Measurements from ENCODE around the gene CEBPA.

The CEBPA gene

DNA sequence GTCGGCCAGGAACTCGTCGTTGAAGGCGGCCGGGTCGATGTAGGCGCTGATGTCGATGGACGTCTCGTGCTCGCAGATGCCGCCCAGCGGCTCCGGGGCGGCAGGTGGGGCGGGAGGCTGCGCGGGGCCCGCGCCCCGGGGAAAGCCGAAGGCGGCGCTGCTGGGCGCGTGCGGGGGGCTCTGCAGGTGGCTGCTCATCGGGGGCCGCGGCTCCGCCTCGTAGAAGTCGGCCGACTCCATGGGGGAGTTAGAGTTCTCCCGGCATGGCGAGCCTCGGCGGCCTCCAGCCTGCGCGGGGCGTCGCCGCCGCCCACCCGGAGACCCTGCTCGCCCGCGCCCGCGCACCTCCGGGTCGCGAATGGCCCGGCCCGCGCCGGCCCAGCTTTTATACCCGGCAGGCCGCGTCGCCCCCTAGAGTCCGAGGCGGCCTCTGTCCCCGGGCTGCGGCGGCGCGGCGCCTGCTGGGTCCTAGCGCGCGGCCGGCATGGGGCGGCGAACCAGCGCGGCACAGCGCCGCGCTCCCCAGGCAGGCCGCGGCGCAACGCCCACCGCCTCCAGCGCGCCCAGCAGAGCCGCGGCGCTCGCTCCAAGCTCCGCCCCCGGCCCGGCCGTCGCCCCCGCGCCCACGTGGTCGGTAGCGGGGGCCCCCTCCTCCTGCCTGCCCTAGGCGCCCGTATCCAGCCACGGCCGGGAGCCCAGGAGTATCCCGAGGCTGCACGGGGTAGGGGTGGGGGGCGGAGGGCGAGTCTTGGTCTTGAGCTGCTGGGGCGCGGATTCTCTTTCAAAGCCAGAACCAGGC lies at the start of gene CEBPA:
TSS of gene CEBPA (minus strand) at position 360 of the 799 bp plus-strand sequence. CDS start at position 240, 120 bp downstream.
- H3K27me3 Mint-ChIP-seq: no peaks in the 10 kb centered on the region

DNA sequence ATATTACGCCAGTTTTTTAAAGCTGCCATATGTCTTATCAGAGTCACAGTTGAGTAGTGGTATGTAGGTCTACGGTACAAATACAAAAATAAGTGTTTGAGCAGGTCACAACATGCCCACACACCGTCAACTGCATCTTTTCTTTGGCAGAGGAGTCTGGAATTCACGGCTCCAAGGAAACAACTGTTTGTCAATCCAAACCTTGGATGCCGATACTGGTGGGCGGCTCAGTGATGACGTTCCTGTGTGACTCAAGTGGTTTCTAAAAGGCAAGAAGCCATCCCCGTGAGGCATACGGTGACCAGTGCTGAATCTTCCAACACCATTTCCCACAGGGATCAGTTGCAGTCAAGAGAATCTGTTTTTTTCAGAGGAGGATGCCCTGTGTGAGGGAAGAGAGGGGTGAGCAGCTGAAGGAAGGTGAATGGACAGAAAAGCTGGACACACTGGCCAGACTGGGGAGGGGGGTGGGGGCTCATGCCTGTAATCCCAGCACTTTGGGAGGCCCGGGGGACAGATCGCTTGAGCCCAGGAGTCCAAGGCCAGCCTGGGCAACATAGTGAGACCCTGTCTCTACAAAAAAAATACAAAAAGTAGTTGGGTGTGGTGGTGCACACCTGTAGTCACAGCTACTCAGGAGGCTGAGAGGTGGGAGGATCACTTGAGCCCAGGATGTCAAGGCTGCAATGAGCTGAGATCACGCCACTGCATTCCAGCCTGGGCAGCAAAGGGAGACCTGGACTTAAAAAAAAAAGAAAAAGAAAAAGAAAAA lies 48.4 kb upstream of the CEBPA start:
- Mint-ChIP-seq H3K27ac (no peak overlapping the region), H3K27me3 (peaks cover 17% of the 10 kb centered on the region), H3K4me3 (no peak overlapping the region), H3K4me1 (ENCODE audit: low read depth) (no peaks in the 10 kb centered on the region), H3K36me3 (ENCODE audit: low read depth) (peaks cover 5% of the 10 kb centered on the region), H3K9me3 (peaks cover 9% of the 10 kb centered on the region)
- intact Hi-C loops (cut with micrococcal nuclease): no loop called here

More for the DNA sequence above, at the start of gene CEBPA:
- intact Hi-C loops (cut with micrococcal nuclease): loop anchor here (1.0 to 5.0 kb wide), 5 partner anchors 55 to 125 kb away; partner anchors contain the start of gene CEBPG
- no peaks in the 10 kb centered on the region for H3K9me3 Mint-ChIP-seq
- peak within 1 kb of the TSS; percentile 97 for H3K4me3 Mint-ChIP-seq
- H3K4me1 Mint-ChIP-seq (ENCODE audit: low read depth): peaks cover 52% of the 10 kb centered on the region
- H3K36me3 Mint-ChIP-seq (ENCODE audit: low read depth): peaks cover 41% of the 10 kb centered on the region
- H3K27ac Mint-ChIP-seq: peak within 1 kb of the TSS; percentile 93

DNA sequence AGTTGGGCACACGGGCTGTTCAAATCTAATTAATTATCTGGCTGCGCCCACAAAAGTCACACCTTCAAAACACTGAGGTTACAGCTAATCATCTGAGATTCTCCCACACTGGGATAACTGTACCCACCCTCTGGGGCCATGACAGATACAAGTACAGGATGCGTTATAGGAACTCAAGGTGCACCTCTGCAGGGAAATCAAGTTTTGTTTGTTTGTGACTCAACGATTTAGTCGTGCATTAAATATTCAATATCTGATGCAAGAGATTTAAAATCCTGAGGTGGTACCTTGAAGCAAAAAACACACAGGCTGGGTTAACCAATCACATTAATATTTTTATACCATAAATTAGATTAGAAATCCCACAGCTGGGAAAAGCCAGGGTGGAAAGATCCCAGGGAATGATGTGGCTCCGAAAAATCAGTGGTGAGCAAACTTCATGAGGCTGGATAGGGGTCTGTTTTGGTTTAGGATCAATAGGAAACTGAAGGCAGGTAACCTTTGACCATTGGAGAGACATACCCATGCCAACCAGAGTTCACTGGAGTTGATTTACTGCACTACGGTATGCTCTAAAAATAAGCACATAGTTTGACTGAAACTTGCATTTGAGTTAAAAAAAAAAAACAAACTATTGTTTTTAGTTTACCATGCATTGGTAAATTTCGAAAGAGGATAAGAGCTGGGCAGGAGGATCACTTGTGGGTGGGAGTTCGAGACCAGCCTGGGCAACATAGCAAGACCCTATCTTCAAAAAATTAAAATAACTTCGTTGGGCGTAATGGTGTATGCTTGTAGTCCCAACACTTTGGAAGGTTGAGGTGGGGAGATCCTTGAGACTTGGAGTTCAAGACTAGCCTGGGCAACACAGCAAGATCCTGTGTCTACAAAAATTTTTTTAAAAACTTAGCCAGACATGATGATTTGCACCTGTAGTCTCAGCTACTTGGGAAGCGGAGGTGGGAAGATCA lies 47.3 kb upstream of the CEBPA start:
- H3K9me3 Mint-ChIP-seq: no peaks in the 10 kb centered on the region
- intact Hi-C loops (cut with micrococcal nuclease): no loop called here
- H3K4me3 Mint-ChIP-seq: no peak overlapping the region
- H3K36me3 Mint-ChIP-seq (ENCODE audit: low read depth): no peaks in the 10 kb centered on the region
- H3K27ac Mint-ChIP-seq: no peak overlapping the region
- H3K27me3 Mint-ChIP-seq: peaks cover 17% of the 10 kb centered on the region
- H3K4me1 Mint-ChIP-seq (ENCODE audit: low read depth): peaks cover 8% of the 10 kb centered on the region

DNA sequence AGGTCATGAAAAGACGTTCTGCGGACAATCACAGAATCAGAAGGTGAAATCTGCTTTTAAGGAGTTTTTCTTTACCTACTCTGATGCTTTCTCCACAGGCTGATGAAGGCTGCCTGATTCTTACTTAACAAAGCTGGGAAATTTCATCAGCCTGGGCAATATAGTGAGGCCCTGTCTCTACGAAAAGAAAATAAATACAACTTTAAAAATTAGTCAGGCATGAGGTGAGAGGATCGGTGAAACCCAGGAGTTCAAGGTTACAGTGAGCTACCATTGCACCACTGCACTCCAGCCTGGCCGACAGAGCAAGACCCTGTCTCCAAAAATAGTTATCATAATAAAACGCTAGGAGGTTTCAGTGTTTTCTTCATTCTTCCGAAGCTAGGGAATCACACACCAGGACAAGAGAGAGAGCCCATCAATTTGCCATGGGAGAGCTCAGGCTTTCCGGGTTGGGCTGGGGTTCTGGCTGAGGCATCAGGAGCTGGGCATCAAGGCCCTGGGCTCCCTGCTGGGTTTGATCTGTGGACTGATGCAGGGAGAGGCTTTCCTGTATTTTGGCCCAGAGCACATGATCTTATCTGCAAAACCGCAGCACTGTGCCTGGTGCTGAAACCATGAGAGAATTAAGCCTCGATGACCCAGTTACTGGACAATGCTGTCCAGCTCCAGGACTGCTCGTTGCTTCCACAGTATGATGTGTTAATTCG lies 46.1 kb upstream of the CEBPA start:
- intact Hi-C loops (cut with micrococcal nuclease): no loop called here
- H3K36me3 Mint-ChIP-seq (ENCODE audit: low read depth): no peaks in the 10 kb centered on the region
- H3K27ac Mint-ChIP-seq: no peak overlapping the region
- H3K9me3 Mint-ChIP-seq: no peaks in the 10 kb centered on the region
- peaks cover 22% of the 10 kb centered on the region for H3K27me3 Mint-ChIP-seq
- H3K4me1 Mint-ChIP-seq (ENCODE audit: low read depth): peaks cover 14% of the 10 kb centered on the region
- H3K4me3 Mint-ChIP-seq: no peak overlapping the region

DNA sequence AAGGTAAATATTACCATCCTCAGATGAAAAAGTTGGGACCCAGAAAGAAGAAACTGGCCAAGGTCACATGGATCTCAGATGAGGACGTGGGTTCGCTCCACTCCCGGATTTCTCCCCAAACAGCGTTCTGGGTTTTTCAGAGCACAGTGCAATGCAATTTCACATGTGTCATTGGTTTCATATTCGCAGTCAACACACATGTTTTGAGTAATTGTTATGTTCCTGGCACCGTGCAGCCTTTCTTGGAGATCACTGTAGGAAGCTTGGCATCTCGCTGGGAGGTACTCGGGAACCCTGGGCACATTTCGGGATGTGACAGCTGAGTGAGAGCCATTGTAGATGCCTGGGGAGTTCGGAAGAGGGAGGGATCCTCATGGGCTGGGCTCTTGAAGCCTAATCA lies 45.0 kb upstream of the CEBPA start:
- H3K27me3 Mint-ChIP-seq: peaks cover 22% of the 10 kb centered on the region
- no peaks in the 10 kb centered on the region for H3K9me3 Mint-ChIP-seq
- no peak overlapping the region for H3K4me3 Mint-ChIP-seq
- peaks cover 14% of the 10 kb centered on the region for H3K4me1 Mint-ChIP-seq (ENCODE audit: low read depth)
- no peak overlapping the region for H3K27ac Mint-ChIP-seq
- intact Hi-C loops (cut with micrococcal nuclease): no loop called here
- no peaks in the 10 kb centered on the region for H3K36me3 Mint-ChIP-seq (ENCODE audit: low read depth)

DNA sequence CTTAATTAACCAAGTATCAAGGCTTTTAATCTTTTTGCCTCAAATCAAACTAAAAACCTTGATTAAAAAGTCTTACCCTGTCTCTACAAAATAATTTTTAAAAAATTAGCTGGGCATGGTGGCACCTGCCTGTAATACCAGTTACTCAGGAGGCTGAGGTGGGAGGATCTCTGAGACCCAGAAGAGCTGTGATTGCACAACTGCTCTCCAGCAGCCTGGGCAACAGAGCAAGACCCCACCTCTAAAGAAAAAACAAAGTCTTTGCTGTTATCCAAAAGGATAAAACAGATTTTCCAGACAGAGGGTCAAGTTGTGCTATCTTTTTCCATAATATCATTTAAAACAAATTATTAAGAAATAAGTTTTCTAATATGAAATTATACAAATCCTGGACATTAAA lies 44.3 kb upstream of the CEBPA start:
- H3K27ac Mint-ChIP-seq: no peak overlapping the region
- peaks cover 14% of the 10 kb centered on the region for H3K4me1 Mint-ChIP-seq (ENCODE audit: low read depth)
- no peaks in the 10 kb centered on the region for H3K9me3 Mint-ChIP-seq
- intact Hi-C loops (cut with micrococcal nuclease): no loop called here
- H3K36me3 Mint-ChIP-seq (ENCODE audit: low read depth): no peaks in the 10 kb centered on the region
- H3K4me3 Mint-ChIP-seq: no peak overlapping the region
- H3K27me3 Mint-ChIP-seq: peaks cover 22% of the 10 kb centered on the region

DNA sequence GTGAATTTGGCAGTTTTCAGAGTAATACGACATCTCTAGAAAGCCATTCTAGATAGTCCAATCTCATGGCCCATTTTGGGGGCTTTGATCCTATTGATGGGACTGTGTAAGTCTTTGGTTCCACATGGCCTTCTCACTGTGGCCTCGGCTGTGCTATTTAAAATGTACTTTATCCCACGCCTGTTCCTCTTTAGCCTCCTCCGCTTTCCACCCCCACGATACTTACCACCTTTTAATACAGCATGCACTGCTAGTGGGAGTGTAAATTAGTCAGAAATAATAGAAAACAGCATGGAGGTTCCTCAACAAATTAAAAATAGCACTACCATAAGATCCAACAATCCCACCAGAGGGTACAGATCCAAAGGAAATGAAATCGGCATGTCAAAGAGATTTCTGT lies 42.8 kb upstream of the CEBPA start:
- intact Hi-C loops (cut with micrococcal nuclease): no loop called here
- Mint-ChIP-seq H3K9me3 (no peaks in the 10 kb centered on the region), H3K4me1 (ENCODE audit: low read depth) (peaks cover 19% of the 10 kb centered on the region), H3K27me3 (peaks cover 21% of the 10 kb centered on the region), H3K4me3 (no peak overlapping the region), H3K36me3 (ENCODE audit: low read depth) (no peaks in the 10 kb centered on the region), H3K27ac (no peak overlapping the region)

DNA sequence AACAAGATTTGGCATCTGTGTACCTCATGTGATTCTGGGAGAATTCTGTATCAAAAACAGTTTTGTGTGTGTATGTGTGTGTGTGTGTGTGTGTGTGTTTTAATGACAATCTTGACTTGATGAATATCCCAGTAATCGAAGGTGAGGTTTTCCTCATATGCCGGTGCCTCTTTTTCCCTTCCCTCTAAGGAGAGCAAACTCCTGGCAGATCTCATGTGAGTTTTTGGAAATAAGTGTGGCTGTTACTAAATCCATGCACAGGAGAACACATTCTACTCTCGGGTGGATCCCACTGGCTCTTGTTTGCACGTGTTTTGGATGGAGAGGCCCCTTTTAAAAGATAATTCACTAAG lies 42.2 kb upstream of the CEBPA start:
- intact Hi-C loops (cut with micrococcal nuclease): no loop called here
- Mint-ChIP-seq H3K27me3 (peaks cover 15% of the 10 kb centered on the region), H3K9me3 (no peaks in the 10 kb centered on the region), H3K4me3 (no peak overlapping the region), H3K27ac (no peak overlapping the region), H3K36me3 (ENCODE audit: low read depth) (no peaks in the 10 kb centered on the region), H3K4me1 (ENCODE audit: low read depth) (peaks cover 20% of the 10 kb centered on the region)

DNA sequence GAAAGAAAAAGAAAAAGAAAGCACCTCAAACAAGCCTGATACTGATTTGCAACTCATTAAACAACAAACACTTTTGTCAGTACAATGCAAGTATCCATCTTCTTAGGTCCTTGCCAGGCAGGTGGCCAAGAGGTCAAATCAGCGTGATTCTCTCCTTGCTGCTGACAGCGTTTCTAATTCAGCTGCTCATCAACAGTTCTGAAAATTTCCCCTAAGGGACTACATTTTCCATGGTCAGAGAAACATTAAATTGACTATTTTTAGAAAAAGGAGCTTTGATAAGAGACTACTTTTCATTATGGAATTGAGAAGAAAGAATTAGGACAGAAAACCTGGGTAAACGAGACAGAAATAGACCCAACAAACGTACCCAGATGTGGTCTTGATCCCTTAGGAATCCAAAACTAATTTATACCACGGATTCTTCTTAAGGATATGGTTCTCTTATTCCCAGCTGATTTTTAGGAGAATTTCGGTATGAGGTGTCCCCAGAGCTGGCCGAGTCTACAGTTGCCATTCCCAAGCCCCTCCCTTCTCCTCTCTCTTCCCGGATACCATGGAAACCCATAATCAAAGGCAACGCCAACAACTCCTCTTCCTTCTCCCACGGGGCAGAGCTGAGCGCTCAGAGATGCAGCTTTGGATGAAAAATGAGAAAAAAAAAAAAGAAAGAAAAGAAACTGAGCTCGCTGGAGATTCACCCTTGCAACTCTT lies 41.7 kb upstream of the CEBPA start:
- Mint-ChIP-seq H3K4me3 (no peak overlapping the region), H3K4me1 (ENCODE audit: low read depth) (peaks cover 26% of the 10 kb centered on the region), H3K27ac (no peak overlapping the region), H3K27me3 (peaks cover 15% of the 10 kb centered on the region), H3K9me3 (no peaks in the 10 kb centered on the region), H3K36me3 (ENCODE audit: low read depth) (no peaks in the 10 kb centered on the region)
- intact Hi-C loops (cut with micrococcal nuclease): no loop called here

DNA sequence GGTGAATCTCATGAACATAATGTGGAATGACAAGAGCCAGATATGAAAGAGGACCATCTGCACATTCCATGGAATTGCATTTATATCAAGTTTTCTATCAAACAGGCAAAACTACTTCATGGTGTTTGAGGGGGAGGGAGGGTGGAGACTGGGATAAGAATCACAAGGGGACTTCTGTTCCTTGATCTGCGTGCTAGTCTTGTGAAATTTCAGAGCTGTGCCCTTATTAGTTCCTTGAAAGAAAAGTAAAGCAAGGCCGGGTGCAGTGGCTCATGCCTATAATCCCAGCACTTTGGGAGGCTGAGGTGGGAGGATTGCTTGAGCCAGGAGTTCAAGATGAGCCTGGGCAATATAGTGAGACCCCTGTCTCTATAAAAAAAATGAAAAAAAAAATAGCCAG lies 41.0 kb upstream of the CEBPA start:
- Mint-ChIP-seq H3K4me3 (no peak overlapping the region), H3K27ac (no peak overlapping the region), H3K27me3 (peaks cover 11% of the 10 kb centered on the region), H3K9me3 (no peaks in the 10 kb centered on the region), H3K36me3 (ENCODE audit: low read depth) (no peaks in the 10 kb centered on the region), H3K4me1 (ENCODE audit: low read depth) (peaks cover 30% of the 10 kb centered on the region)
- intact Hi-C loops (cut with micrococcal nuclease): no loop called here

DNA sequence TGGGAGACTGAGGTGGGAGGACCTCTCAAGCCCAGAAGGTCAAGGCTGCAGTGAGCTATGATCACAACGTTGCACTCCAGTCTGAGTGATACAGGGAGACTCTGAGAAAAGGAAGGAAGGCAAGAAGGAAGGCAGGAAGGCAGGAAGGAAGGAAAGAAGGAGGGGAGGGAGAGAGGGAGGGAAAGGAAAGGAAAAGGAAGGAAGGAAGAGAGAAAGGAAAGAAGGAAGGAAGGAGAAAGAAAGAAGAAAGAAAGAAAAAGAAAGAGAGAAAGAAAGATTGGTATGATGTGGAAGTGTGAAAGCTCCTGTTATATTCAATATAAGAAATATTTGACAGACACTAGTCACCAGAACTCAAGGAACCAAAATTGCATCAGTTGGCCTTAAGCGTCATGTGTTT lies 38.7 kb upstream of the CEBPA start:
- intact Hi-C loops (cut with micrococcal nuclease): no loop called here
- Mint-ChIP-seq H3K4me1 (ENCODE audit: low read depth) (peaks cover 30% of the 10 kb centered on the region), H3K9me3 (no peaks in the 10 kb centered on the region), H3K36me3 (ENCODE audit: low read depth) (no peaks in the 10 kb centered on the region), H3K27me3 (peaks cover 8% of the 10 kb centered on the region), H3K27ac (no peak overlapping the region), H3K4me3 (no peak overlapping the region)

DNA sequence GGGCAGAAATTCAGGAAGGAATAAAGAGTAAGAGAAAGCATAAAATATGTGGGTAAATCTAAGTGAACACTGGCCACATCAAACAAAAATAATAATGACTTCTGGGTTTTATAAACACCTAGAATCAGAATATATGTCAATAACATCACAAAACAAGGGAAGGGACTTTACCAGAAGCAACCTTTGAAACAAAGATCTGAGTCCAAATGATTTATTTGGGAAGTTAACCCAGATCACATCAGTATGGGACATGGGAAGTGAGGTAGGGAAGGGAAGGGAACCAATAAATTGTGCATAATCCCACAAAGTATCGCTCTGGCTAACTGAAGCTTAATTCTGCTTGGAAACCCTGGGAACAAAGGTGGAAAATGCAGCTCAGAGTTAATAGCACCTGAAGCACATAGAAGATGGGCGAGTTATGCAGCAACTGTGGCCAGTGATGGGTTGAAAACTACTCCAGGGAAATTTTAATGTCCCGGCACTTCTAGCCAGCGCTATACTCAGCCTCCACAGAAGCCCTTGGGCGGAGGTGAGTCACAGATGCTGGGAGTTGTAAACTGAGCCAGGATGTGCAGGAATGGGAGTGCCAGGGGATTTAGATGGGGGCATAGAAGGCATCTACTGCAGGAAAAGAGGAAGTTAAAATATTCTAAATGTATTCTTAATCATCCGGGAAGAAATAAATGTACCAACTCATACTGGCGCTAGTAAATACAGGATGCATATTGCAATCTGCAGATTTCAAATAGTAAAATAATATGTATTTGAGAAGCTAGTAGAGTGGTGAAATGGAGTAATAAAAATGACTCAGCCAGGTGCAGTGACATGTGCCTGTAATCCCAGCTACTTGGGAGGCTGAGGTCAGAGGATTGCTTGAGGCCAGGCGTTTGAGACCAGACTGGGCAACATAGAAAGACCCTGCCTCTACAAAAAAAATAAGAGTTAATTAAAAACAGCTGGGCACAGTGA lies 37.0 kb upstream of the CEBPA start:
- peaks cover 3% of the 10 kb centered on the region for H3K27me3 Mint-ChIP-seq
- H3K4me1 Mint-ChIP-seq (ENCODE audit: low read depth): peaks cover 20% of the 10 kb centered on the region

More for the DNA sequence above, 37.0 kb upstream of the CEBPA start:
- H3K36me3 Mint-ChIP-seq (ENCODE audit: low read depth): no peaks in the 10 kb centered on the region
- H3K4me3 Mint-ChIP-seq: no peak overlapping the region
- H3K9me3 Mint-ChIP-seq: no peaks in the 10 kb centered on the region
- H3K27ac Mint-ChIP-seq: no peak overlapping the region
- intact Hi-C loops (cut with micrococcal nuclease): no loop called here

Data from dendritic cell treated with granulocyte-macrophage colony-stimulating factor and Interleukin-4, amounts not matched to agents 40 ng/mL and 50 ng/mL, for 4 days (primary cell).